ENCODE data around the gene TYMP.
"Not testable (repeated sequence)": the region's sequence is repeated elsewhere in the genome, so short reads cannot be mapped to it uniquely, and the experiment has no call there.

The TYMP gene

GRCh38 chr22:50540381-50540780 is 10.6 kb upstream of the TYMP start:
- TF ChIP-seq CSDC2 (CRISPR knock-in tag; IDR thresholded peaks at IDR 0.05) = no peak
- no peak for ATAC-seq

DNA sequence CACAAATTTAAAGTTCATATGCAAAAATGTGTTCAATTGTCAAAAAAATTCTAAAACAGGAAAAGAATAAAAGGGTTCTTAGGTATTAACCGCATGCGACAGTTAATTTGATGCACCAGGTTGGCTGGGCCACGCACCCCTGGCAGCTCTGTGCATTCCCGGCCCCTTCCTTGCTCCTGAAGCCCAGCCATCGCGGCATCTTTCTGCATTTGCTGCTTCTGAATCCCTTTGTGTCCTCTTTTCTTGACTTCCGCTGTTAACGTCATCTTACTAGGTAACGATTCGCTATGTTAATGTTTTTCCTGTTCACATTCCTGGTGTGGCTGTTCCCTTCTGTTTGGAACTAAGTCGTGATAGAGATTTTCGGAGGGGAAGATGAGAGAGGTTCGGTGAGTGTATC is 8.0 kb upstream of the TYMP start:
- ATAC-seq = no peak
- TF ChIP-seq CREB5 (CRISPR knock-in tag; IDR thresholded peaks at IDR 0.05; ENCODE audit: low read depth) = no peak
- no peak for TF ChIP-seq ZNF8 (CRISPR knock-in tag; IDR thresholded peaks at IDR 0.05)
- no peak for TF ChIP-seq TCF4 (CRISPR knock-in tag; IDR thresholded peaks at IDR 0.05; ENCODE audit: borderline replicate concordance)
- TF ChIP-seq ZNF565 (CRISPR knock-in tag; conservative IDR thresholded peaks at IDR 0.05; ENCODE audit: low read depth) = no peak
- TF ChIP-seq ZFP3 (CRISPR knock-in tag; IDR thresholded peaks at IDR 0.05) = no peak
- TF ChIP-seq SNAI2 (CRISPR knock-in tag; IDR thresholded peaks at IDR 0.05) = no peak
- no peak for TF ChIP-seq ZFP30 (CRISPR knock-in tag; IDR thresholded peaks at IDR 0.05)
- no peak for TF ChIP-seq ISL1 (CRISPR knock-in tag; IDR thresholded peaks at IDR 0.05)
- TF ChIP-seq POU6F1 (CRISPR knock-in tag; IDR thresholded peaks at IDR 0.05; ENCODE audit: borderline replicate concordance, low read depth) = no peak
- no peak for TF ChIP-seq GLIS3 (CRISPR knock-in tag; IDR thresholded peaks at IDR 0.05)
- TF ChIP-seq ESRRG (CRISPR knock-in tag; IDR thresholded peaks at IDR 0.05) = no peak
- no peak for TF ChIP-seq RARB (CRISPR knock-in tag; IDR thresholded peaks at IDR 0.05)
- TF ChIP-seq ZNF70 (CRISPR knock-in tag; IDR thresholded peaks at IDR 0.05) = no peak
- no peak for TF ChIP-seq OSR1 (CRISPR knock-in tag; IDR thresholded peaks at IDR 0.05)
- TF ChIP-seq ZC3H10 (CRISPR knock-in tag; IDR thresholded peaks at IDR 0.05) = no peak
- TF ChIP-seq PPARA (CRISPR knock-in tag; IDR thresholded peaks at IDR 0.05; ENCODE audit: borderline replicate concordance) = no peak
- no peak for TF ChIP-seq PATZ1 (CRISPR knock-in tag; IDR thresholded peaks at IDR 0.05; ENCODE audit: borderline replicate concordance)
- TF ChIP-seq, protein P1, sequence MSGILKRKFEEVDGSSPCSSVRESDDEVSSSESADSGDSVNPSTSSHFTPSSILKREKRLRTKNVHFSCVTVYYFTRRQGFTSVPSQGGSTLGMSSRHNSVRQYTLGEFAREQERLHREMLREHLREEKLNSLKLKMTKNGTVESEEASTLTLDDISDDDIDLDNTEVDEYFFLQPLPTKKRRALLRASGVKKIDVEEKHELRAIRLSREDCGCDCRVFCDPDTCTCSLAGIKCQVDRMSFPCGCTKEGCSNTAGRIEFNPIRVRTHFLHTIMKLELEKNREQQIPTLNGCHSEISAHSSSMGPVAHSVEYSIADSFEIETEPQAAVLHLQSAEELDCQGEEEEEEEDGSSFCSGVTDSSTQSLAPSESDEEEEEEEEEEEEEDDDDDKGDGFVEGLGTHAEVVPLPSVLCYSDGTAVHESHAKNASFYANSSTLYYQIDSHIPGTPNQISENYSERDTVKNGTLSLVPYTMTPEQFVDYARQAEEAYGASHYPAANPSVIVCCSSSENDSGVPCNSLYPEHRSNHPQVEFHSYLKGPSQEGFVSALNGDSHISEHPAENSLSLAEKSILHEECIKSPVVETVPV (CRISPR knock-in tag; IDR thresholded peaks at IDR 0.05) = no peak

DNA sequence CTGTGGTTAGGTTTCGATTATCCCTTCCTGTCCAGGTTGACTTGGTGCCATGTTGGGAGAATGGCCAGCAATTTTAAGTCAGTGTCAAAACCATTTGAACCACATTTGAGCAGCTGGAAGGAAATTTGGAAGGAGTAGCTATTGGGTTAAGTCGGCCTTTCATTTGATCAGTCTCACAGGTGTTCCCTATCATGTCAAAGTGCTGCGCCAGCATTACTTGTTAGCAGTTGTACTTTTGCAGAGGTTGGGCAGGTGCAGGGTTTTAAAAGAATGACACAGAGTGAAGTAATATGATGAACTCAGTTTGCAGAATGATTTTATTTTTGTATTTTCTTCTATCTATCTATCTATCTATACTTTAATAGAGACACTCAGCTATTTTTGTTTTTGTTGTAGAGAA is 6.4 kb upstream of the TYMP start:
- TF ChIP-seq CREB5 (CRISPR knock-in tag; IDR thresholded peaks at IDR 0.05; ENCODE audit: low read depth) = no peak
- no peak for TF ChIP-seq PPARA (CRISPR knock-in tag; IDR thresholded peaks at IDR 0.05; ENCODE audit: borderline replicate concordance)
- TF ChIP-seq ARNTL (CRISPR knock-in tag; IDR thresholded peaks at IDR 0.05; ENCODE audit: borderline replicate concordance, low read depth) = no peak
- no peak for ATAC-seq

DNA sequence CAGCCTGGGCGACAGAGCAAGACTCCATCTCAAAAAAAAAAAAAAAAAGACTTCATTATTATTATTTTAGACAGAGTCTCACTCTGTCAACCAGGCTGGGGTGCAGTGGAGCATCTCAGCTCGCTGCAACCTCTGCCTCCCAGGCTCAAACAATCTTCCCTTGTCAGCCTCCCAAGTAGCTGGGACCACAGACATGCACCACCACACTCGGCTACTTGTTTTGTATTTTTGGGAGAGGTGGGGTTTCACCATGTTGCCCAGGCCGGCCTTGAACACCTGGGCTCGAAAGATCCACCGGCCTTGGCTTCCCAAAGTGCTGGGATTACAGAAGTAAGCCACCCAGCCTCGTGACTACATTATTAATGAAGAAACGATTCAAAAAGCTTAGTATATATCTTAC is 5.3 kb upstream of the TYMP start:
- no peak for TF ChIP-seq ZNF70 (CRISPR knock-in tag; IDR thresholded peaks at IDR 0.05)
- TF ChIP-seq ZNF8 (CRISPR knock-in tag; IDR thresholded peaks at IDR 0.05) = no peak
- no peak for TF ChIP-seq TCF4 (CRISPR knock-in tag; IDR thresholded peaks at IDR 0.05; ENCODE audit: borderline replicate concordance)
- no peak for TF ChIP-seq ZFP3 (CRISPR knock-in tag; IDR thresholded peaks at IDR 0.05)
- TF ChIP-seq ISL1 (CRISPR knock-in tag; IDR thresholded peaks at IDR 0.05) = no peak
- no peak for ATAC-seq

DNA sequence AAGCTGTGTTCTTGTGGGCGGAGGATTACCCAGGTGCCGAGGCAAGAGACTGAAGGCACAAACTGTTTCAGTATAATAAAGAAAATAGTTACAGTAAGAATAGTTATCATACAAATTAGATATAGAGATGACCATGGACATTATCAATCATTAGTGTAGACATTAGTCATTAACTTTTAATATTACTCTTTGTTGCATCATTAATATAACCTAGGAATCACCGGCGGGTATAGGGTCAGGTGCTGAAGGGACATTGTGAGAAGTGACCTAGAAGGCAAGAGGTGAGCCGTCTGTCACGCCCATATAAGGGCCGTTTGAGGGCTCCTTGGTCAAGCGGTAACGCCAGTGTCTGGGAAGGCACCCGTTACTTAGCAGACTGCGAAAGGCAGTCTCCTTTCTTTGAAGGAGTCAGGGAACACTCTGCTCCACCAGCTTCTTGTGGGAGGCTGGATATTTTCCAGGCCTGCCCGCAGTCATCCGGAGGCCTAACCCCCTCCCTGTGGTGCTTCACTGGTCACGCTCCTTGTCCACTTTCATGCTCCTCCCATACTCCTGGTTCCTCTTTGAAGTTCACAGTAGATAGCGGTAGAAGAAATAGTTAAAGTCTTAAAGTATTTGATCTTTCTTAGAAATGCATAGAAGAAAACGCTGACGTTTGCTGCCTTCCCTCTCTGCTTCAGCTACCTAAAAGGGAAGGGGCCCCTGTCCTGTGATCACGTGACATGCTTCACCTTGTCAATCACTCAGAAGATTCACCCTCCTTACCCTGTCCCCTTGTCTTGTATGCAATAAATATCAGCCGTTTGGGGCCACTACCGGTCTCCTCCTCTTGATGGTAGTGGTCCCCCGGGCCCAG is 4.3 kb upstream of the TYMP start:
- ATAC-seq = not testable (repeated sequence)
